Measurements from ENCODE around the gene IL1RAPL1. TPM values are rescaled to one million over a fixed set of nuclear protein-coding genes. Genes with fewer than 3 reads are reported as not detected.

IL1RAPL1 gene
- total RNA-seq, 5 donors from 2014 or later (not counting 1 experiment from before 2014, with no cell fraction given): not detected

DNA sequence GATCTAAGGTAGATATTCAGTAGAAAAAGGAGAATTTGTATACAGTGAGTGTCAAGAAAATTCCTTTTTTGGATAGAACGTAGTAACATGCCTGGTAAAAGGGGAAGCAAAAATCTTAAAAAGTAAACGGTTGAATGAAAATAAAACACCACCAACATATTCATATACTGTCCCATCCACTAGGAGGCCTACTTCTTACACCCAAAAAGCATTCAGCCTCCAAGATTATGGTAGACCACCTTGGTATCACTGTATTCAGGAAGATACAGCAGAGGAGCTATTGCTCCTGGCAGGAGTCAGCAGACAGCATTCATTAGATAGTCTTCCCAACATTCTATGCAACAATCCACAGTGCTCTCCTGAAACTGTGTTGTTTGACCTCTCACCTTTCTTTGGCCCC, 1353.5 kb downstream of the IL1RAPL1 start:
- no CpG with 5 or more reads among the region's 2 CpGs for WGBS (ENCODE audit: insufficient coverage)
- Mint-ChIP-seq H3K27ac (no peak overlapping the region), H3K9me3 (peaks cover 0 to 1% (median 0%) of the 10 kb centered on the region in 3 donors), H3K27me3 (peaks cover 0 to under 1% of the 10 kb centered on the region in 2 donors), H3K4me1 (no peaks in the 10 kb centered on the region), H3K4me3 (no peak overlapping the region), H3K36me3 (no peaks in the 10 kb centered on the region)
- ChIA-PET CTCF (no interaction called here), POLR2A (interaction anchor here in 1 of 2 donors (0.7 kb wide), 1 partner anchor 326 kb away, joined by 3 read pairs; no protein-coding TSS in a partner anchor)
- H3K27ac ChIP-seq (ENCODE audit: low read length): no peak overlapping the region
- no peak overlapping the region for H3K4me3 ChIP-seq (ENCODE audit: control insufficient read depth in 1 of 2, extremely low read depth in 1 of 2, low read length in 1 of 2)
- H3K9me3 ChIP-seq: no peaks in the 10 kb centered on the region
- no peaks in the 10 kb centered on the region for H3K27me3 ChIP-seq (replicated peaks in 1 of 2; ENCODE audit: control insufficient read depth in 2 of 2, extremely low read depth in 1 of 2, insufficient read depth in 2 of 2, low read length in 1 of 2)
- ATAC-seq (replicated peaks in 1 of 4) (no peak), DNase-seq (no peak)
- H3K4me1 ChIP-seq (ENCODE audit: control insufficient read depth in 1 of 2, extremely low read depth in 1 of 2, insufficient read depth in 2 of 2, low read length in 2 of 2): no peaks in the 10 kb centered on the region
- H3K36me3 ChIP-seq (ENCODE audit: control insufficient read depth in 2 of 2, extremely low read depth in 1 of 2, insufficient read depth in 1 of 2, low read length in 1 of 2): no peaks in the 10 kb centered on the region

DNA sequence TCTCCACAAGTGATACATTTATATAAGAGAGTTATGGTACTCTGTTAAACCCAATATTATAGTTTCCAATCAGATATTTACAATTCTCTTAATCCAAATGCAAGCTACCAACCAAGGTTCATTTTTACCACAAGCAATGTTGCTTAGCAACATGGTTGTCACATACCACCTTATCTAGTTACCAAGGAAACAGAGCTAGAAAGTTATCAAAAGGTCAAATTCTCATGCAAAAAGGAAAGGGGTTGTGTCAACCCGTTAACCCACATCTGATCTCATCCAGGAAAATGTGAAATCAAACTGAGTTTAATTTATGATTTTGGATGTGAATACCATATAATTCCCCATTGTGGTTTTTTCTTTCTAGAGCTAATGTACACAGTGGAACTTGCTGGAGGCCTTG, 1354.0 kb downstream of the IL1RAPL1 start:
- H3K4me1 Mint-ChIP-seq: no peaks in the 10 kb centered on the region
- POLR2A ChIA-PET: no interaction called here
- no peaks in the 10 kb centered on the region for H3K4me1 ChIP-seq (ENCODE audit: control insufficient read depth in 1 of 2, extremely low read depth in 1 of 2, insufficient read depth in 2 of 2, low read length in 2 of 2)
- no peak overlapping the region for H3K27ac Mint-ChIP-seq
- H3K27me3 ChIP-seq (replicated peaks in 1 of 2; ENCODE audit: control insufficient read depth in 2 of 2, extremely low read depth in 1 of 2, insufficient read depth in 2 of 2, low read length in 1 of 2): no peaks in the 10 kb centered on the region
- H3K9me3 ChIP-seq: no peaks in the 10 kb centered on the region
- CTCF ChIA-PET: no interaction called here
- H3K36me3 Mint-ChIP-seq: no peaks in the 10 kb centered on the region
- no peak overlapping the region for H3K27ac ChIP-seq (ENCODE audit: low read length)
- no peak overlapping the region for H3K4me3 Mint-ChIP-seq
- no peak overlapping the region for H3K4me3 ChIP-seq (ENCODE audit: control insufficient read depth in 1 of 2, extremely low read depth in 1 of 2, low read length in 1 of 2)
- DNase-seq (no peak), ATAC-seq (replicated peaks in 1 of 4) (no peak)
- H3K36me3 ChIP-seq (ENCODE audit: control insufficient read depth in 2 of 2, extremely low read depth in 1 of 2, insufficient read depth in 1 of 2, low read length in 1 of 2): no peaks in the 10 kb centered on the region
- H3K27me3 Mint-ChIP-seq: peaks cover 0 to 4% of the 10 kb centered on the region in 2 donors
- H3K9me3 Mint-ChIP-seq: peaks cover 0 to 6% (median 0%) of the 10 kb centered on the region in 3 donors
- no CpG with 5 or more reads among the region's 1 CpG for WGBS (ENCODE audit: insufficient coverage)

DNA sequence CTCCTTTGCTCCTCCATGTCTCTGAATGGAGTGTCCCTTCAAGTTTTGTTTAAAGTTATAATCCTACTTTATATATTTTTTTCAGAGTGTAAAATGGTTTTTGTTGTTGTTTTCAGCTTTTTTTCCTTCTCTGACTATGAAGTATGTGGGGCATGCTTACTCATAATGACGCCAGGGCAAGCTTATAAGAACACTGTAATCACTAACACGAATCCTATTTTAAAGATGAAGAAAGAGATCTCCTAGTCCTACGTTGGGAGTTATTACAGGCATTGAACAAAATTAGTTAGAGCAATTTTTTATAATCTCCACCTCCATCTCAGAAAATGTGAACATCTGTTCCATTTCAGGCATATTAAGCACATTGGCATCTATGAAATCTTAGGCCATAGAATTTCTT, 1360.0 kb downstream of the IL1RAPL1 start:
- no peaks in the 10 kb centered on the region for H3K9me3 ChIP-seq
- ChIA-PET CTCF (no interaction called here), POLR2A (no interaction called here)
- Mint-ChIP-seq H3K9me3 (peaks cover 0 to 6% (median 0%) of the 10 kb centered on the region in 3 donors), H3K4me3 (no peak overlapping the region), H3K27ac (no peak overlapping the region), H3K27me3 (peaks cover 0 to 4% of the 10 kb centered on the region in 2 donors), H3K4me1 (no peaks in the 10 kb centered on the region), H3K36me3 (no peaks in the 10 kb centered on the region)
- H3K27me3 ChIP-seq (replicated peaks in 1 of 2; ENCODE audit: control insufficient read depth in 2 of 2, extremely low read depth in 1 of 2, insufficient read depth in 2 of 2, low read length in 1 of 2): no peaks in the 10 kb centered on the region
- H3K4me3 ChIP-seq (ENCODE audit: control insufficient read depth in 1 of 2, extremely low read depth in 1 of 2, low read length in 1 of 2): no peak overlapping the region
- DNase-seq (no peak), ATAC-seq (replicated peaks in 1 of 4) (no peak)
- no peaks in the 10 kb centered on the region for H3K36me3 ChIP-seq (ENCODE audit: control insufficient read depth in 2 of 2, extremely low read depth in 1 of 2, insufficient read depth in 1 of 2, low read length in 1 of 2)
- H3K27ac ChIP-seq (ENCODE audit: low read length): no peak overlapping the region
- no peaks in the 10 kb centered on the region for H3K4me1 ChIP-seq (ENCODE audit: control insufficient read depth in 1 of 2, extremely low read depth in 1 of 2, insufficient read depth in 2 of 2, low read length in 2 of 2)
- no CpG with 5 or more reads among the region's 3 CpGs for WGBS (ENCODE audit: insufficient coverage)

DNA sequence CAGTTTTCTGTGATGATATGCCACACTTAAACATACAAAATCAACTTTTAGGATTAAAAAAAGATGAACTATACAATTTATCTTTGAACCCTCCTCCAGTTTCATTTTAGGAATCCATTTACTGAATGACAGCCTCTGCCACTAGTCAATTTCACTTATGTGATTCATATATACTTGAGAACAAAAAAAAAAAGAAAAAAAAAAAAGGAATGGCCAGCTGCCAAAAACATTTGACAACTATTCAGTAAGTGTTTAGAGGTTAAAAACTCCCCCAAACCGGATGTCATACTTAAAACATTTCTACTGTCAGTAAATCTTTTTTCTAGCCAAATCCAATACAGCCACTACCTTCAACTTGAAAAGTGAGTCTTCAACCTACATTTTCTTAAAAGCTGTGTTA, 1361.4 kb downstream of the IL1RAPL1 start:
- Mint-ChIP-seq H3K4me3 (no peak overlapping the region), H3K9me3 (peaks cover 0 to 6% (median 0%) of the 10 kb centered on the region in 3 donors), H3K4me1 (no peaks in the 10 kb centered on the region), H3K27me3 (peaks cover 0 to 4% of the 10 kb centered on the region in 2 donors), H3K36me3 (no peaks in the 10 kb centered on the region), H3K27ac (no peak overlapping the region)
- DNase-seq: no peak
- Histone ChIP-seq H3K4me3 (ENCODE audit: control insufficient read depth in 1 of 2, extremely low read depth in 1 of 2, low read length in 1 of 2) (no peak overlapping the region), H3K4me1 (ENCODE audit: control insufficient read depth in 1 of 2, extremely low read depth in 1 of 2, insufficient read depth in 2 of 2, low read length in 2 of 2) (no peaks in the 10 kb centered on the region), H3K36me3 (ENCODE audit: control insufficient read depth in 2 of 2, extremely low read depth in 1 of 2, insufficient read depth in 1 of 2, low read length in 1 of 2) (no peaks in the 10 kb centered on the region), H3K27me3 (replicated peaks in 1 of 2; ENCODE audit: control insufficient read depth in 2 of 2, extremely low read depth in 1 of 2, insufficient read depth in 2 of 2, low read length in 1 of 2) (no peaks in the 10 kb centered on the region), H3K9me3 (no peaks in the 10 kb centered on the region), H3K27ac (ENCODE audit: low read length) (no peak overlapping the region)
- POLR2A ChIA-PET: interaction anchor here in 1 of 2 donors (0.5 kb wide), 1 partner anchor 19 kb away, joined by 3 read pairs; no protein-coding TSS in a partner anchor
- CTCF ChIA-PET: no interaction called here
- ATAC-seq (replicated peaks in 1 of 4): no peak
- WGBS (ENCODE audit: insufficient coverage): no CpG with 5 or more reads among the region's 1 CpG

DNA sequence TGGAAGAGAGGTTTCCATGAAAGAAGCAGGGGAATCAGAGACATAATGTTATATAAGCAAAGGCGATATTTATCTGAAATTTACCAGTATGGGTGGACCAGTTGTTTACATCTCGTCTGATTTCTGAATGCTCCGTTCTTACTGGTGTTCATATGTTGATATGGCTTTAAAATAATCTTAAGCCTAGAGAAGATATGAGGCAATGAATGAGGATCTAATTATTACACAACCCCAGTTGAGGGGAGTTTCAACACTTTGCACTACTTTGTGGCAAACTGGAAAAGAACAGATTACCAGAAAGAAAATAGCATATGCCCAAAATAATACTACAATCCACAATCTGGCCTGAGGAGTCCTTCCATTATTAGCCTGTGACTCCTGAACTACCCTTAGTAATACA, 1364.8 kb downstream of the IL1RAPL1 start:
- no peaks in the 10 kb centered on the region for H3K4me1 ChIP-seq (ENCODE audit: control insufficient read depth in 1 of 2, extremely low read depth in 1 of 2, insufficient read depth in 2 of 2, low read length in 2 of 2)
- ChIA-PET POLR2A (no interaction called here), CTCF (no interaction called here)
- WGBS (ENCODE audit: insufficient coverage): no CpG with 5 or more reads among the region's 3 CpGs
- H3K27ac Mint-ChIP-seq: no peak overlapping the region
- ATAC-seq (replicated peaks in 1 of 4): no peak
- H3K4me1 Mint-ChIP-seq: no peaks in the 10 kb centered on the region
- no peak for DNase-seq
- no peaks in the 10 kb centered on the region for H3K9me3 ChIP-seq
- no peaks in the 10 kb centered on the region for H3K27me3 ChIP-seq (replicated peaks in 1 of 2; ENCODE audit: control insufficient read depth in 2 of 2, extremely low read depth in 1 of 2, insufficient read depth in 2 of 2, low read length in 1 of 2)
- H3K36me3 ChIP-seq (ENCODE audit: control insufficient read depth in 2 of 2, extremely low read depth in 1 of 2, insufficient read depth in 1 of 2, low read length in 1 of 2): no peaks in the 10 kb centered on the region
- no peak overlapping the region for H3K4me3 ChIP-seq (ENCODE audit: control insufficient read depth in 1 of 2, extremely low read depth in 1 of 2, low read length in 1 of 2)
- no peak overlapping the region for H3K4me3 Mint-ChIP-seq
- no peaks in the 10 kb centered on the region for H3K27me3 Mint-ChIP-seq
- H3K9me3 Mint-ChIP-seq: no peaks in the 10 kb centered on the region
- no peaks in the 10 kb centered on the region for H3K36me3 Mint-ChIP-seq
- H3K27ac ChIP-seq (ENCODE audit: low read length): no peak overlapping the region

DNA sequence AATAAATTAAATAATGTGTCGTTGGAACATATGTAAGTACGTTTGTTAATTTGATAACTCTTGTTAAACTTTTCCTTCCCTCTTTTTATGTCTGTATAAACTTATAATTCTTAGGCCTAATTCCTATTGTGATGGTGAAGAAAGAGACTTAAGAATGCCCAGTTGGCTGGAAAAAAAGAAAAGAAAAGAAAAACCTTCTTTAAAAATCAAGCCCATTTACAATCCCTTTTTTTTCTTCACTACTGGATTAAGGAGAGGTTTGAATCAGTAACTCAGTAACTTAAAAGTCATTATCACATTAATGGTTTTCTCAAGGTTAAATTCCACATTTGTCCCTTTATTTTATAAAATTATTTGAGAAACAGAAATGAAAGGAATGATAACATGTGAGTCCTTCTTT, 1374.8 kb downstream of the IL1RAPL1 start:
- WGBS (ENCODE audit: insufficient coverage): no CpG with 5 or more reads among the region's 2 CpGs
- Histone ChIP-seq H3K27me3 (replicated peaks in 1 of 2; ENCODE audit: control insufficient read depth in 2 of 2, extremely low read depth in 1 of 2, insufficient read depth in 2 of 2, low read length in 1 of 2) (no peaks in the 10 kb centered on the region), H3K36me3 (ENCODE audit: control insufficient read depth in 2 of 2, extremely low read depth in 1 of 2, insufficient read depth in 1 of 2, low read length in 1 of 2) (no peaks in the 10 kb centered on the region), H3K9me3 (no peaks in the 10 kb centered on the region), H3K4me3 (ENCODE audit: control insufficient read depth in 1 of 2, extremely low read depth in 1 of 2, low read length in 1 of 2) (no peak overlapping the region), H3K27ac (ENCODE audit: low read length) (no peak overlapping the region), H3K4me1 (ENCODE audit: control insufficient read depth in 1 of 2, extremely low read depth in 1 of 2, insufficient read depth in 2 of 2, low read length in 2 of 2) (no peaks in the 10 kb centered on the region)
- ATAC-seq (replicated peaks in 1 of 4) (no peak), DNase-seq (no peak)
- Mint-ChIP-seq H3K9me3 (peaks cover 0 to 3% (median 0%) of the 10 kb centered on the region in 3 donors), H3K4me1 (no peaks in the 10 kb centered on the region), H3K27ac (no peak overlapping the region), H3K4me3 (no peak overlapping the region), H3K27me3 (peaks cover 0 to 4% of the 10 kb centered on the region in 2 donors), H3K36me3 (no peaks in the 10 kb centered on the region)
- ChIA-PET POLR2A (no interaction called here), CTCF (no interaction called here)

DNA sequence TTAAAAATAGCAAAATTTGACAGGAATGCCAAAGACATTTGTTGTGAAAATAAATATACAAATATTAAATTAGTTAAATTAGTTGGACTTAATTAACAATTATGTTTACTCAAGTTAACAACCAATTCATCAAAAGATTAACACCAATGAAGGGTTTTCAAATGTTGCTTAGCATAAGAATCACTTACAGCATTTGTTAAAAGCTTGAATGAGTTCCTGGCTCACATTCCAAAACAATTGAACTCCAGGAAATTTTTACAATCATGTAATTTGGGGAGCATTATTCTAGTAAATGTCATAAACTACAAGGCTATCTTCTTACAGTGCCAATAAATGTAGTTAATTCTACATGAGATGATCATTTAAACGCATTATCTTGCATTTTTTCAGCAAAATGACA, 1378.4 kb downstream of the IL1RAPL1 start:
- no peak overlapping the region for H3K27ac Mint-ChIP-seq
- no peak overlapping the region for H3K4me3 Mint-ChIP-seq
- DNase-seq (no peak), ATAC-seq (replicated peaks in 1 of 4) (no peak)
- ChIA-PET POLR2A (no interaction called here), CTCF (no interaction called here)
- Histone ChIP-seq H3K27ac (ENCODE audit: low read length) (no peak overlapping the region), H3K36me3 (ENCODE audit: control insufficient read depth in 2 of 2, extremely low read depth in 1 of 2, insufficient read depth in 1 of 2, low read length in 1 of 2) (no peaks in the 10 kb centered on the region), H3K4me1 (ENCODE audit: control insufficient read depth in 1 of 2, extremely low read depth in 1 of 2, insufficient read depth in 2 of 2, low read length in 2 of 2) (no peaks in the 10 kb centered on the region), H3K9me3 (no peaks in the 10 kb centered on the region), H3K27me3 (replicated peaks in 1 of 2; ENCODE audit: control insufficient read depth in 2 of 2, extremely low read depth in 1 of 2, insufficient read depth in 2 of 2, low read length in 1 of 2) (no peaks in the 10 kb centered on the region), H3K4me3 (ENCODE audit: control insufficient read depth in 1 of 2, extremely low read depth in 1 of 2, low read length in 1 of 2) (no peak overlapping the region)
- H3K36me3 Mint-ChIP-seq: no peaks in the 10 kb centered on the region
- H3K9me3 Mint-ChIP-seq: peaks cover 0 to 3% (median 0%) of the 10 kb centered on the region in 3 donors
- no peaks in the 10 kb centered on the region for H3K4me1 Mint-ChIP-seq
- peaks cover 0 to 4% of the 10 kb centered on the region in 2 donors for H3K27me3 Mint-ChIP-seq
- no CpG with 5 or more reads among the region's 1 CpG for WGBS (ENCODE audit: insufficient coverage)

All from T-cell (primary cell).